Fibroblast of pulmonary artery (primary cell): ENCODE results near the gene NKAIN2.

Experiments used
- DNase-seq: peaks from one replicate; pipeline ENCODE4 v3.0.0-alpha.2; 2010; ENCODE audit warnings: low read depth
- H3K4me3 ChIP-seq: replicated peaks from 2 replicates; pipeline ENCODE4 v1.5.1; 2011; ENCODE audit warnings: low read depth, mild to moderate bottlenecking, control low read depth, low read length, moderate library complexity
- TF ChIP-seq, protein P1 (sequence below): IDR thresholded peaks from 2 replicates; pipeline ENCODE4 v1.5.1; 2011; ENCODE audit warnings: mild to moderate bottlenecking, control low read depth, low read length, inconsistent platforms; ENCODE audit errors: missing control alignments

The NKAIN2 gene

DNA sequence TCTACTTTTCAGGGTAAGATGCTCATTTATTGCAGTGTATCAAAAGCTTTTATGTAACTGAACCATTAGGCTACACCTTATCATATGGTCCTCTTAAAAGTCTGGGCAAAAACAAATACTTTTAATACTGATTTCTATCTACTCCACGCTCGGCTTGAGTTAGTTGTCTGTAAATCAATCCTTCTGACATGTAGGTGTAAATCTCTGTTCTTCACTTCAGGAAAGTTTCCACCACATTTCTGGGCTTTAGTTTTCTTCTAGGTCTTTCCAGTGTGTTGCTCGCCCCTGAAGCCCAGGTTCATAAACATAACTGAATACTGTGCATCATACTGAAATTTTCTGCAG lies 1069.4 kb downstream of the NKAIN2 start:
- DNase-seq = no peak
- H3K4me3 ChIP-seq = no peak overlapping the region
- TF ChIP-seq, protein P1, sequence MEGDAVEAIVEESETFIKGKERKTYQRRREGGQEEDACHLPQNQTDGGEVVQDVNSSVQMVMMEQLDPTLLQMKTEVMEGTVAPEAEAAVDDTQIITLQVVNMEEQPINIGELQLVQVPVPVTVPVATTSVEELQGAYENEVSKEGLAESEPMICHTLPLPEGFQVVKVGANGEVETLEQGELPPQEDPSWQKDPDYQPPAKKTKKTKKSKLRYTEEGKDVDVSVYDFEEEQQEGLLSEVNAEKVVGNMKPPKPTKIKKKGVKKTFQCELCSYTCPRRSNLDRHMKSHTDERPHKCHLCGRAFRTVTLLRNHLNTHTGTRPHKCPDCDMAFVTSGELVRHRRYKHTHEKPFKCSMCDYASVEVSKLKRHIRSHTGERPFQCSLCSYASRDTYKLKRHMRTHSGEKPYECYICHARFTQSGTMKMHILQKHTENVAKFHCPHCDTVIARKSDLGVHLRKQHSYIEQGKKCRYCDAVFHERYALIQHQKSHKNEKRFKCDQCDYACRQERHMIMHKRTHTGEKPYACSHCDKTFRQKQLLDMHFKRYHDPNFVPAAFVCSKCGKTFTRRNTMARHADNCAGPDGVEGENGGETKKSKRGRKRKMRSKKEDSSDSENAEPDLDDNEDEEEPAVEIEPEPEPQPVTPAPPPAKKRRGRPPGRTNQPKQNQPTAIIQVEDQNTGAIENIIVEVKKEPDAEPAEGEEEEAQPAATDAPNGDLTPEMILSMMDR = no peak
